ENCODE measurements around the gene CDCA4.

GRCh38 chr14:105062048-105062433 lies 41.2 kb upstream of the CDCA4 start:
- TF ChIP-seq TAF1 (IDR thresholded peaks at IDR 0.05; ENCODE audit: borderline replicate concordance, insufficient read depth, low read length) = no peak
- TF ChIP-seq POLR2AphosphoS5 (IDR thresholded peaks at IDR 0.05; ENCODE audit: low read depth, low read length) = no peak
